Panc1 (cell line): ENCODE measurements around the gene RALGPS2. TPM values are rescaled to one million over a fixed set of nuclear protein-coding genes. Genes with fewer than 3 reads are reported as not detected.

ENCODE experiments used
- ATAC-seq: fragments of 200-7000 bp; cut with Tn5 transposase; 2 replicates; pipeline ENCODE4 v1.9.1; 2020; ENCODE audit warnings: mild to moderate bottlenecking, moderate library complexity
- BruUV-seq: library from RNA; stranded (reverse); fragments of 400-500 nt; replicated peaks from 2 replicates; lab custom pipeline; 2021; lab: Mats Ljungman, UMichigan
- CTCF ChIA-PET: fragments of 300-600 bp; sonication (Branson Sonifier 250); formaldehyde crosslinking; loops from one replicate; lab custom pipeline; 2022; ENCODE audit warnings: antibody characterized with exemption; lab: Charles Lee
- POLR2A ChIA-PET: fragments of 300-600 bp; sonication (Branson Sonifier 250); formaldehyde crosslinking; loops from one replicate; lab custom pipeline; 2022; ENCODE audit warnings: antibody characterized with exemption; lab: Charles Lee
- DNase-seq: peaks from one replicate; pipeline ENCODE4 v3.0.0-alpha.2; 2010; ENCODE audit warnings: low read depth, low spot score
- H3K27ac ChIP-seq: 2 replicates; pipeline ENCODE4 v1.5.1; 2011; ENCODE audit warnings: mild to moderate bottlenecking, low read length, inconsistent platforms
- H3K27me3 ChIP-seq: fragments of 200-500 bp; sonication (Bioruptor generic); 2 replicates; pipeline ENCODE4 v1.6.0; 2014; ENCODE audit warnings: low read length, inconsistent platforms; ENCODE audit not compliant: control insufficient read depth, insufficient read depth
- H3K36me3 ChIP-seq: fragments of 200-500 bp; sonication (Bioruptor generic); 2 replicates; pipeline ENCODE4 v1.5.1; 2014; ENCODE audit warnings: inconsistent platforms, mild to moderate bottlenecking, low read length, moderate library complexity; ENCODE audit not compliant: control insufficient read depth, insufficient read depth
- H3K4me1 ChIP-seq: 2 replicates; pipeline ENCODE4 v1.5.1; 2011; ENCODE audit warnings: inconsistent platforms, mild to moderate bottlenecking, low read length, moderate library complexity; ENCODE audit not compliant: control insufficient read depth, insufficient read depth
- H3K4me3 ChIP-seq, 2 experiments: 2 replicates each; pipeline ENCODE4 v1.5.1; 2011 to 2012; ENCODE audit warnings: low read depth in 2 of 2, low read length in 2 of 2, mild to moderate bottlenecking in 2 of 2, inconsistent platforms in 1 of 2, moderate library complexity in 1 of 2
- H3K9me3 ChIP-seq: fragments of 200-500 bp; sonication (Bioruptor generic); 2 replicates; pipeline ENCODE4 v1.5.1; 2014; ENCODE audit warnings: low read depth, mild to moderate bottlenecking, inconsistent platforms, low read length, moderate library complexity; ENCODE audit not compliant: control insufficient read depth, insufficient read depth
- CTCF ChIP-seq: fragments of 450-650 bp; IDR thresholded peaks from 2 replicates; pipeline ENCODE4 v1.5.1; 2017; ENCODE audit warnings: mild to moderate bottlenecking
- POLR2AphosphoS5 ChIP-seq: IDR thresholded peaks from 2 replicates; pipeline ENCODE4 v1.6.1; 2012; ENCODE audit warnings: mild to moderate bottlenecking, low read depth, low read length, moderate library complexity
- REST ChIP-seq, 2 experiments: IDR thresholded peaks; 2 replicates each; pipeline ENCODE4 v1.6.1; 2011 to 2012; ENCODE audit warnings: low read depth in 2 of 2, control low read depth in 1 of 2, low read length in 1 of 2, mild to moderate bottlenecking in 1 of 2, moderate library complexity in 1 of 2; ENCODE audit not compliant: insufficient read depth in 1 of 2
- SIN3A ChIP-seq: IDR thresholded peaks from 2 replicates; pipeline ENCODE4 v1.6.1; 2012; ENCODE audit warnings: low read depth, mild to moderate bottlenecking, low read length, moderate library complexity, borderline replicate concordance; ENCODE audit not compliant: insufficient read depth
- TCF7L2 ChIP-seq: IDR thresholded peaks from 2 replicates; pipeline ENCODE4 v1.6.1; 2011; ENCODE audit warnings: mild to moderate bottlenecking, low read depth, low read length, inconsistent platforms
- in situ Hi-C: cut with HindIII; loops from 2 replicates; pipeline ENCODE4 v1.10.0; 2016; ENCODE audit warnings: low sequenced_read_pairs, low pct_unique_long_range_greater_than_20kb
- intact Hi-C: fragments of 100-400 bp; cut with micrococcal nuclease; formaldehyde crosslinking; loops from one replicate; pipeline ENCODE4 v1.10.0; 2022; ENCODE audit not compliant: unreplicated experiment
- total RNA-seq: library from RNA; stranded (reverse); gene quantifications from one replicate; pipeline ENCODE4 v1.2.1, GENCODE V29; 2021; ENCODE audit not compliant: unreplicated experiment

The RALGPS2 gene
- total RNA-seq, 1 experiment from 2014 or later: 5.4 TPM

GRCh38 chr1:178951600-178951999, 226.6 kb downstream of the RALGPS2 start:
- no peaks in the 10 kb centered on the region for H3K9me3 ChIP-seq
- no peak for DNase-seq
- in situ Hi-C loops: no loop called here
- CTCF ChIA-PET: no interaction called here
- no peak for ATAC-seq
- H3K4me3 ChIP-seq: no peak overlapping the region
- intact Hi-C loops: no loop called here
- no peak overlapping the region for H3K27ac ChIP-seq
- no peaks in the 10 kb centered on the region for H3K36me3 ChIP-seq
- no peaks in the 10 kb centered on the region for H3K4me1 ChIP-seq
- POLR2A ChIA-PET: no interaction called here
- H3K27me3 ChIP-seq: no peaks in the 10 kb centered on the region; the same call in 1 of the 2 replicates
- TF ChIP-seq SIN3A: no peak
- no peak for TF ChIP-seq REST (IDR thresholded peaks at IDR 0.05; ENCODE audit: insufficient read depth in 1 of 2, low read depth in 2 of 2, low read length in 1 of 2)
- no peak for TF ChIP-seq TCF7L2
- no peak for TF ChIP-seq CTCF
- no peak for TF ChIP-seq POLR2AphosphoS5
- no TSS peak for BruUV-seq

GRCh38 chr1:178953034-178953433, 228.0 kb downstream of the RALGPS2 start:
- intact Hi-C loops: no loop called here
- Histone ChIP-seq H3K4me3 (no peak overlapping the region), H3K27me3 (no peaks in the 10 kb centered on the region; the same call in 1 of the 2 replicates), H3K4me1 (no peaks in the 10 kb centered on the region), H3K9me3 (no peaks in the 10 kb centered on the region), H3K27ac (no peak overlapping the region), H3K36me3 (no peaks in the 10 kb centered on the region)
- TF ChIP-seq CTCF (no peak), TCF7L2 (no peak), SIN3A (no peak), REST (IDR thresholded peaks at IDR 0.05; ENCODE audit: insufficient read depth in 1 of 2, low read depth in 2 of 2, low read length in 1 of 2) (no peak), POLR2AphosphoS5 (no peak)
- in situ Hi-C loops: no loop called here
- DNase-seq (no peak), ATAC-seq (no peak)
- ChIA-PET POLR2A (no interaction called here), CTCF (no interaction called here)
- BruUV-seq: no TSS peak
